SIG-M5 treated with dmso at 0.1 percent for 504 hours (cell line): ENCODE measurements around the gene OTUB1.

Experiments
- DNase-seq: peaks from one replicate; lab custom pipeline; 2025; ENCODE audit not compliant: unreplicated experiment; lab: John Stamatoyannopoulos, UW

The OTUB1 gene

GRCh38 chr11:63974259-63975143, 11.7 kb upstream of the OTUB1 start, which contains the start of gene COX8A:
COX8A (plus strand) TSS chr11:63974620; CDS start chr11:63974681, 61 bp downstream.
- peak; percentile 100 for DNase-seq

DNA sequence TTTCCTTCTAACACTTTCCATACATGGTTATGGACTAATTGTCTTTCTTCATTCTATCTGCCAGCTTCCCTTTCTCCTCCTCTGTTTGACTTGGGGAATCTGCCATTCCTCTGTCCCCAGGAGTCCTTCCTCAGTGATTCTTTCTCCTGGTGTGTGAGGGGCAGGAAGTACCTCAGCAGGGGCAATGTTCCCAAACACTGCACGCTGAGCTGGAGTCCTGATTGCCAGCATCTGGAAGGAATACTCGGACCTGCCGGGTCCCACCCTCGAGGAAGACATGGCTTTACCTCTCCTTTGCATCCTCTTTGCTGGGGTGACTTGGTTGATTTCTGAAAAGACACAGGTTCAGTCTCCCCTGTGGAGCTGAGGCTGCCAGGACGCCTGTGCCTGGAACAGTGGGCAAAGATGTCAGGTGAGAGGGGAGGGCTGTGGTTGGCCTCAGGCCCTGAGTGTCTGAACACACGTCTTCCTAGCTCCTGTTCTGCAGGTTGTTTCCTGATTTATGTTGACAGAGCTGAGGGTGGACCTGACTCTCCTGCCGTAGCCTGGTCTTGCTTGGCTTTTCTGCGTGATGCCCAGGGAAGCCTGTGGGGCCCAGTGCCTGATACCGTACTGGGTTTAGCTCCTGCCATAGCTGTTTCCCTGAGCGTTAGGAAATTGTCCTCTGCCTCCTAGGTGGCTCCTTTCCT, 7.5 kb upstream of the OTUB1 start:
- no peak for DNase-seq

DNA sequence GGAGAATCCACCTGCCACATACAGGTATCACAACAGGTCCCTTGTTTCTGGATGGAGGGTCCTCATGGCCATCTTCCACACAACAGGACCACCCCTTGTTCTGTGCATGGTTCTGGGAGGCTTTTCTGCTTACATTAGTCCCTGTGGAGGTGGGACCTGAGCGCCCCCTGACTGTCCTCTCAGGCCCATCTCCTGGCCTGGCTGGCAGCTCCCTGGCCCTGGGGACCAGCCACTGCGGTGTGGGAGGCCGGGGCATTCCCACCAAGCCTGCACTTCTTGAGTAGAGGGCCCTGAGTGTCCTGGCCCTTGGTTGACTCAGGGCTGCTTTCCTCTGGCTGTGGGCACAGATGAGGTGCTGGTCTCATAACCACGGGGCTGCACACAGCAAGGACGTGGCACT, 6.8 kb upstream of the OTUB1 start:
- DNase-seq: no peak

- peak; percentile 33 for DNase-seq
Measured at GRCh38 chr11:63985812-63986155, 454 bp upstream of the OTUB1 start.

GRCh38 chr11:63986932-63987513, 785 bp downstream of the OTUB1 start:
- DNase-seq: no peak

DNA sequence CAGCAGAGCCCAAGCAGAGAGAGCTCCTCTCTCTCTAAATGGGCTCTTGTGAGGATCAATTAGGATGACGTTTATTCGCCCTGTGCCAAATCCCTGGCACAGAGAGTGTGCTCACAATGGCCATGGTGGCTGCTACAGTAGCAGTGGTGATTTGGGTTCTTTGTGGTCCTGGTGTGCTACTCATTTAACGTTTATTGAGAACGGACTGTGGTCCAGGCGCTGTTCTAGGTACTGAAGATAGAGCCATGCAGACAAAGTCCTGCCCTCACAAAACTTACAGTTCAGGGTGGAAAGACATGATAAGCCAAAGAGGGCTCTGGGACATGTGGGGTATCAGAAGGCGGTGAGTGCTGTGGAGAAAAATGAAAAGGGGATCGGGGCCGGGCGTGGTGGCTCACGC, 5.3 kb downstream of the OTUB1 start:
- no peak for DNase-seq

GRCh38 chr11:63993100-63993499, 6.9 kb downstream of the OTUB1 start:
- DNase-seq: no peak

- no peak for DNase-seq
Measured at GRCh38 chr11:63993993-63994392, 7.8 kb downstream of the OTUB1 start.

- no peak for DNase-seq
Measured at GRCh38 chr11:63996512-63996911, 10.3 kb downstream of the OTUB1 start.

- DNase-seq: no peak
Measured at GRCh38 chr11:63997104-63997700, 11.0 kb downstream of the OTUB1 start.

DNA sequence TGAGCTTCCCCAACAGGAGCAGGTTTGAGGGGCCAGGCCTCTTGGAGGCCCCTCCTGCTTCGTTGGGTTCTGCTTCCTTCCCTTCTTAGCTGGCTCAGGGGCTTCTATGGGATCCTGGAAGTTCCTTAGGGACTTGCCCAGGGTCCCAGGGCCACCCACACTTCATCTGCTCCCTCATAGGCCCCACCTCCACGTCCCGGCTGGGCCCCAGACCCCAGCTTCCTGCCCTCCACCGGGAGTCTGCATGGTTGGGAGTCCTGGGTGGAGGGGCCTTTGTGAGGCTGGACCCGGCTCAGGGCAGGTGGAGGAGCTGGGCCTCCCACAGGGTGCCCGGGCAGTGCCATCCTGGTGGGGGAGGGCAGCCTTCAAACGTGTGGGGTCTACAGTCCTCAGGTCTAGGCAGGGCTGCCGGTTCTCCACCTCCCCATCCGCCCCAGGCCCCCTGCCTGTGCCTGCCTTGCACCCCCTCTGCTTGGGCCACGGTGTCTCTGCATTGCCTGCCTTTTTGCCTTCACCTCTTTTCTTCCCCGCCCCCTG, 11.6 kb downstream of the OTUB1 start:
- no peak for DNase-seq

- DNase-seq: no peak
Measured at GRCh38 chr11:63998558-63999348, 12.5 kb downstream of the OTUB1 start.

- no peak for DNase-seq
Measured at GRCh38 chr11:63999349-64000025, 13.2 kb downstream of the OTUB1 start.

GRCh38 chr11:64000026-64000739, 13.9 kb downstream of the OTUB1 start:
- no peak for DNase-seq

DNA sequence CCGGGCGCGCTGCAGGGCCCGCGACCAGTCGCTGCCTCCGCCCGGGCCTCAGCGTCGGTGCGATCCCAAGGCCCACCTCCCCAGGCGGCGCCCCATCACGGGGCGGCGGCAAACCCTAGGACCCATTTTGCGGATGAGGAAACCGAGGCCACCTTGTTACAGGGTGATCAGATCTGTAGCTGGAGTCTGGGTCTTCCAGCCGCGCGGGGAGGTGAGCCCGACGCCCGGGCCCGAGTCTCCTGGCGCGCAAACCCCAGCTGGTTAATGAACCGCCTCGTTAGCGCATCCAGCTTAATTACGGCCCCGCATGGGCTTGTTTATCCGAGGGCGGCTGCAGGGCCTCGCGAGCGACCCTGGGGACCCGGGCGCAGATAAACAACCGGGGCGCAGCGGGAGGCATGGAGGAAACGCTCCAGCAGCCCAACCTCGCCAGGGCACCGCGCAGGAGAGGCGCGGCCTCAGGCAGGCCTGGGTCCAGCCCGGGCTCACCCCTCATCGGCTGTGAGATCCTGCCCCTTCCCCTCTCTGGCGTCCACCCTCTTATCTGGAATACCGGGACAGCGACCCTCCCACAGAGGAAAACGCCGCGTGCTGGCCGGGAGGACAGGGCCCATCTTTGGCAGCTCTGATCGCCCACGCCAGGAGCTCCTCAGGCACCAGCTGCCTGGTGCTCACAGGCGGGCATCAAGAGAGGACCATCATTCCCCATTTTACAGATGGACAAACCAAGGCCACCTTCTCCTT, 14.7 kb downstream of the OTUB1 start:
- DNase-seq: no peak

GRCh38 chr11:64001484-64002420, 15.5 kb downstream of the OTUB1 start:
- DNase-seq: no peak

DNA sequence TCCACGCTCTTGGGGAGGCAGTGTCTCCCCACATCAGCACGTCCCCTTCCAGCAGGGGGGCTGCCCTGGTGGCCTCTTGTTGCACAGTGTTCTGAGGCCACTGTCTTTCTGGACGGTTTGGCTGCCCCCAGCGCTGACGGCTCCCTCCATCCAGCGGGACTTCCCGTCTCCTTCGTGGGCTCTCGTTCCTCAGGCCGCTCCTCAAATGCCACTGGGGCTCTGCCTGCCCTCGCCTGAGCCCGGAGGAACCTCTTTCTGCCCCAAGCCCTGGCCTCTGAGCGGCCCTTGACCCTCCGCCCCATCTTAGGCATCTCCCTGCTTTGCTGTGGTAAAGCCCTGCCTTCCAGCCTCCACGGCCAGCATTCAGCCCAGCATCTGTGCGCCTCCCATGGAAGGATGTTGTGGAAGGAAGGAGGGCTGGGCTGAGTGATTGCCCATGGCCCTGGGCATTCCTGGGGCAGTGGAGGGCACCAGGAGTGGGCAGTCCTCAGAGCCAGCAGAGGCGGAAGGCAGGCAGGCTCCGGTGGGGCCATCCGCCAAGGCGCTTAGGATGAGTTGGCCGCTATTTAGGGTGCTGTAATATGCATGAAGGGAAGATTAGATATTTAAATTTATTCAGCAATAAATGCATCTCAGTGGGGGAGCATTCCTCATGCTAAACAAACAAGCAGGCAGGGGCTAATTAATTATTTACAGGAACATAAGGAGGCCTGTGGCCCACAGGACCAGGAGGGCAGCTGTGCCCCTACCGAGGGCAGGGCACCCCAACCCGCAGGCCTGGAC, 17.8 kb downstream of the OTUB1 start:
- DNase-seq: no peak
